Measurements from ENCODE around the gene HEY2. TPM values are rescaled to one million over a fixed set of nuclear protein-coding genes. Genes with fewer than 3 reads are reported as not detected.

Gene HEY2
- total and polyA plus RNA-seq, 2 donors (not counting 3 experiments of a cell fraction or from before 2014, with no cell fraction given): 0.07 TPM; not detected in 1

GRCh38 chr6:125792680-125793079 is 43.2 kb downstream of the HEY2 start:
- FAIRE-seq (no peak), DNase-seq (ENCODE audit: low read depth, low spot score) (peak; percentile 86)
- dilution Hi-C loops (cut with MboI; ENCODE audit: extremely low pct_ligation_motif_present, low sequenced_read_pairs): no loop called here
- Histone ChIP-seq H3K9me3 (replicated peaks; ENCODE audit: control insufficient read depth, insufficient read depth, low read length) (no peaks in the 10 kb centered on the region), H3K36me3 (ENCODE audit: control insufficient read depth in 2 of 2, extremely low read depth in 1 of 2, insufficient read depth in 2 of 2, low read length in 2 of 2) (no peaks in the 10 kb centered on the region), H3K4me2 (ENCODE audit: insufficient read depth, low read length) (peak overlapping the region; percentile 98), H4K20me1 (replicated peaks; ENCODE audit: control insufficient read depth, extremely low read depth, insufficient read depth, low read length) (no peaks in the 10 kb centered on the region), H3K9ac (replicated peaks; ENCODE audit: extremely low read depth, insufficient read depth, low read length) (peak overlapping the region; percentile 84), H3K79me2 (ENCODE audit: control insufficient read depth, insufficient read depth, low read length) (peaks cover 53% of the 10 kb centered on the region), H3K9me1 (replicated peaks; ENCODE audit: control insufficient read depth, extremely low read depth, insufficient read depth, low read length) (no peaks in the 10 kb centered on the region), H3K4me3 (replicated peaks in 1 of 3; ENCODE audit: insufficient read depth in 1 of 3, low read depth in 1 of 3, low read length in 3 of 3) (peak overlapping the region in 2 of 3 experiments; percentile 87 to 96), H3K27me3 (ENCODE audit: control insufficient read depth in 2 of 2, insufficient read depth in 2 of 2, low read length in 2 of 2) (no peaks in the 10 kb centered on the region), H2AFZ (ENCODE audit: low read depth, low read length) (no peak overlapping the region), H3K4me1 (ENCODE audit: control insufficient read depth, extremely low read depth, insufficient read depth, low read length) (peaks cover 43% of the 10 kb centered on the region), H3K27ac (ENCODE audit: insufficient read depth, low read depth, low read length) (peak overlapping the region; percentile 81)
- intact Hi-C loops (cut with micrococcal nuclease): loop anchor here (5.0 kb wide), 3 partner anchors 45 to 115 kb away; no protein-coding TSS in a partner anchor
- POLR2A ChIA-PET: no interaction called here
- no TSS peak for BruUV-seq (replicated peaks)
- CTCF ChIA-PET: interaction anchor here (1.0 to 11.1 kb wide), 9 partner anchors 9 to 181 kb away, joined by 3 to 138 read pairs (median 38); partner anchors contain the start of gene HINT3
- TF ChIP-seq JUN (IDR thresholded peaks at IDR 0.05; ENCODE audit: borderline replicate concordance, insufficient read depth, insufficient read length, low read depth) (peak; percentile 46), POLR2AphosphoS5 (IDR thresholded peaks at IDR 0.05; ENCODE audit: insufficient read depth, low read depth, low read length) (no peak)

GRCh38 chr6:125793280-125793679 is 43.8 kb downstream of the HEY2 start:
- peak overlapping the region; percentile 84 for H3K9ac ChIP-seq (replicated peaks; ENCODE audit: extremely low read depth, insufficient read depth, low read length)
- dilution Hi-C loops (cut with MboI; ENCODE audit: extremely low pct_ligation_motif_present, low sequenced_read_pairs): no loop called here
- peaks cover 57% of the 10 kb centered on the region for H3K79me2 ChIP-seq (ENCODE audit: control insufficient read depth, insufficient read depth, low read length)
- no peaks in the 10 kb centered on the region for H3K9me1 ChIP-seq (replicated peaks; ENCODE audit: control insufficient read depth, extremely low read depth, insufficient read depth, low read length)
- CTCF ChIA-PET: interaction anchor here (1.0 to 11.1 kb wide), 7 partner anchors 17 to 181 kb away, joined by 3 to 138 read pairs (median 47); partner anchors contain the start of gene HINT3
- peak; percentile 72 for DNase-seq (ENCODE audit: low read depth, low spot score)
- H2AFZ ChIP-seq (ENCODE audit: low read depth, low read length): no peak overlapping the region
- POLR2A ChIA-PET: no interaction called here
- no peaks in the 10 kb centered on the region for H3K9me3 ChIP-seq (replicated peaks; ENCODE audit: control insufficient read depth, insufficient read depth, low read length)
- TSS peak; percentile 19 for BruUV-seq (replicated peaks)
- peak overlapping the region in 2 of 3 experiments; percentile 4 to 96 for H3K4me3 ChIP-seq (replicated peaks in 1 of 3; ENCODE audit: insufficient read depth in 1 of 3, low read depth in 1 of 3, low read length in 3 of 3)
- intact Hi-C loops (cut with micrococcal nuclease): loop anchor here (5.0 kb wide), 3 partner anchors 44 to 114 kb away; no protein-coding TSS in a partner anchor
- peak overlapping the region; percentile 98 for H3K4me2 ChIP-seq (ENCODE audit: insufficient read depth, low read length)
- H3K27ac ChIP-seq (ENCODE audit: insufficient read depth, low read depth, low read length): peak overlapping the region; percentile 81
- no peak for TF ChIP-seq GATA2 (IDR thresholded peaks at IDR 0.05; ENCODE audit: insufficient read depth, insufficient read length, low read depth, low read length)
- H3K36me3 ChIP-seq (ENCODE audit: control insufficient read depth in 2 of 2, extremely low read depth in 1 of 2, insufficient read depth in 2 of 2, low read length in 2 of 2): no peaks in the 10 kb centered on the region
- H4K20me1 ChIP-seq (replicated peaks; ENCODE audit: control insufficient read depth, extremely low read depth, insufficient read depth, low read length): no peaks in the 10 kb centered on the region
- peaks cover 43% of the 10 kb centered on the region for H3K4me1 ChIP-seq (ENCODE audit: control insufficient read depth, extremely low read depth, insufficient read depth, low read length)
- no peak for FAIRE-seq
- H3K27me3 ChIP-seq (ENCODE audit: control insufficient read depth in 2 of 2, insufficient read depth in 2 of 2, low read length in 2 of 2): no peaks in the 10 kb centered on the region

Measured in endothelial cell of umbilical vein (primary cell).